IPS DF 19.7 (cell line): Measurements from ENCODE around the gene PLA2G4E.

Source experiments
- DNase-seq: peaks from one replicate; pipeline ENCODE4 v3.0.0-alpha.2; 2013; ENCODE audit warnings: low read depth, low spot score

Gene PLA2G4E

DNA sequence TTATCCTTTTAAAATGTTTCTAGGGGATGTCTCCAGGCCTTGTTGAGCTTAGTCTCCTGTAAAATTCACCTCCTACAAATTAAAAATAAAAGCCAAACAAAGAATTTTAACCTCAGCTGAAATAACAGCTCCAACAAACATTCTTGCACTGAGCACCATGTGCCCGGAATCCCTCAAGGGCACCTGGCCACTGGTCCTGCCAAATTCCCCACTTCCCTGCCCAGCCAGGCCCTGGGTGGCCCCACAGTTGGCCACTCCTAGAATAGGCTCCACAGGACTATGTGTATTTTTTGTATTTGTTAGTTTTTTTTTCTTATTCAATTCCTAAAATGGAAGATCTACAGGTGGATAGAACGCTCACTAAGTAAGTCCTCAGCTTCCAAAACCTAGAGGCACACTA, 33.1 kb upstream of the PLA2G4E start:
- DNase-seq: no peak

DNA sequence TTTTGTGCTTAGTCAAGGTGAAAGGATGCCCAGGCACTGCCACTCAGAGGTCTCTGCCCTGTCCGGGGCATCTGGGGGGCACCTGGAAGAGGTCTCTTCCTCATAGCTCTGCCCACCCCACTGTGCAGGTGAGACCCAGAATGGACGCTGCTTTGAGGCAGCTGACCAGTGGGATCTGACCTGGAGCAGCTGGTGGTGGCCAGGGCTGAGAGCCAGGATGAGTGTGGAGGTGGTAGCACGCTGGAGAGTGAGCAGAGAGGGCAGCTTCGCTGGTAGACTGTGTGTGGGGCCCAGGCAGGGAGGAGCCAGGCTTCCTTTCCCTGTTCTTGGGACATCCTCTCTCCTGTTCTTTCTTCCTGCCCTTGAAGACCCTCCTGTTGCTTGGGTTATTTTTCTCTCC, 32.2 kb upstream of the PLA2G4E start:
- DNase-seq: no peak

DNA sequence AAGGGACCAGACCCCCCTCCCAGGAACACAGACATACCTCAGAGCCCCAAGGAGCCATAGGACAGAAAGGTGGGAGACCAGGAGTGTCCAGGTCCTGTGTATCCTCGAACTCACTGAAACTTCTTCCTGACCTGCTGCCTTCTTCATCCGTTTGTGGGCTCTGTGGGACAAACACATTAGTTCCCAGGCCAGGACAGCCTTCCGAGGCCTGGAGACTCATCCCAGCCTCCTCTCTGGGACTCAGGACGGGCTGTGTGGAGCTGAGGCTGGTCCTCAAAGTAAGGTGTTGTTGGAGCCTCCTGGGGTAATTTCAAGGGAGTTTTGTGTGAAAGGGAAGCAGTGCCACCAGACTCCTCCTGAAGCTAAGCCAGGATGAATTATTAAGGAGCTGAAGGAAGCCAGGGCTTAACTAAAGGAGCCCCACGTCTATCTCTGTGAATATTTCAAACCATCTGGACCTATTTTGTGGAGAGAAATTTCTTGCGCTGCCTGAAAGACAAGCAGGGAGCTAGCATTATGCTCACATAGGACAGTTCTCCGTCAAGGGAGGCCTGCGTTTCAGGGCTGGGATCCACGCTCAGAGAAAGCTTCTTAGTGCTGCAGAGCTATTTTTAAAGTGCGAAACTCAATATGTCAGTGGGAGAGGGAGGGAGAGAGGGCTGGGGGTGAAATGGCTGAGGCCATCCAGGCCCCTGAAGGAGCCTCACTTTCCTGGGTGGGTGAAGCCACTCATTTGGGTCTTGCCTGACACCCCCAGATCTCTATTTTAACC, 29.8 kb upstream of the PLA2G4E start:
- DNase-seq: no peak

DNA sequence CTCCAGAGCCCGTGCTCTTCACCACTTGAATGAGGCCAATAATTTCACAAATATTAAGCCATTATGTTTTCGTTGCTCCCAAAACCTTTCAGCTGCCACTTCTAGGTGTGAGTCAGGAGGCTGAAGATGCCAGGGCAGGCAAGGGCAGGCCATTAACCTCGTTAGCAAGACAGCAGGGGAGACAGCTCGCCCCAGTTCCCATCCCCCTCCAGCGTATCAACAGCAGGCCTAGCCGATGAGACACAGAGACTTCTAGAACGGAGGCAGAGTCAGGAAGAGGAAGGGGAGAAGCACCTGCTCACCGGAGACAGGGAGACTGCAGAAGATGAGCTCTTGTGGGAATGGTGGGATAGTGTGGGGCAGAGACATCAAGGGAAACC, 28.0 kb upstream of the PLA2G4E start:
- DNase-seq: no peak

DNA sequence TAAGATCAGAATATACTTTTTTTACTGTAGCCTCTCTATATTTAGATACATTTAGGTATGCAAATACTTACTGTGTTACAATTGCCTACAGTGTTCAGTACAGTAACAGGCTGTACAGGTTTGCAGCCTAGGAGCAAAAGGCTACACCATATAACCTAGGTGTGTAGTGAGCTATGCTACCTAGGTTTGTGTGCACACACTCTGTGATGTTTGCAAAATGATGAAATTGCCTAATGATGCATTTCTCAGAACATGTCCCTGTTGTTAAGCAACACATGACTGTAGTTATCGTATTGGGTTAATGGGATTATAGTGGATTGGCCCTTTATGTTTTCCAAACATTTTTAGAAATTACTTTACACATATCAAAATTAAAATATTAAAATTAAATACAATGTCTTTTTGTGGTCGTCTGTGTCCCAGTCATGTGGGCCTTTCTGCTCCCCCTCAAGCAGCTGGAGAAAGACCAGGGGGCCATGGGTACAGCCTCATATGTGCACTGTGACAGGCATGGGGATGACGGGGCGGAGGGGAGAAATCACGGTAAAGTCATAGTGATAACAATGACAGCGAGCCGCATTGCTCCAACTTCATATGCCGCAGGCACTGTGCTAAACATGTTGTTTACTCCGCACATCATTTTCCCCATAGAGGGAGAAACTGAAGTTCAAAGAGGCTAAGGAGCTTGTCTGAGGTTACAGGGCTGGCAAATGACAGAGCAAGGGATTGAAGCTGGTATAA, 27.4 kb upstream of the PLA2G4E start:
- no peak for DNase-seq

DNA sequence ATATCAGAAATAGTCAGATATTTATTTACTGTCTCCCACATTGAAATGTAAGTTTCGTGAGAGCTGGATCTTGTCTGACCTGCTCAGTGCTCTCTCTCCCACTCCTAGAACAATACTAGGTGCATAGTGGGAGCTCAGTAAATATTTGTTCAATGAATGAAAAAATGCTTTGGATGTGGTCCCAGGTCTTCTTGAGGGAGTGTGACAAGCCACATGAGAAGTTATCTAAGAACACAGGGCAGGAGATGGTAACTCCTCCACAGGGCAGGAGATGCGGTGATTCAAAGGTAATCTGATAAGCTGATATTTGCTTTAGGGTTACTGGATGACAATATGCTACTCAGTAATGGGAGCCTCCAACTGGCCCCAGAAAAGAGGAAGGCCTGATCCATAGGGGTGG, 25.8 kb upstream of the PLA2G4E start:
- no peak for DNase-seq

DNA sequence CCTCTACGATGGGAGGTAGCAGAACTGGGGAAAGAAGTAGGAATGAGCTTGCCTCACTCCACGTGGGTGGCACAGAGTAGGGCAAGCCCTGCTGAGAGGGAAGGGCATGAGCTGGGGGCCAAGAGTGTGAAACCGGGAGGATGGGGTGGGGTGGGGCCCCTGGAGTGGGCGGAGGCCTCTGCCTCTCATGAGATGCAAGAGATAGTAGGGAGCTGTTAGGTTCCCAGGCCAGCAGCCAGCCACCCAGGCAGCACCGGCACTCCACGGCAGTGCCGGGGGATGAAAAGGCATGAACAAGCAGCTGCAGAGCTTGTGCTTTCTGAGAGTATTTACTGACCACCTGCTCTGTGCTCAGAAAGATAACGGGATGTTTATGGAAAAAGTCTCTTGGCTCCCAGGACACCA, 24.4 kb upstream of the PLA2G4E start:
- DNase-seq: no peak

DNA sequence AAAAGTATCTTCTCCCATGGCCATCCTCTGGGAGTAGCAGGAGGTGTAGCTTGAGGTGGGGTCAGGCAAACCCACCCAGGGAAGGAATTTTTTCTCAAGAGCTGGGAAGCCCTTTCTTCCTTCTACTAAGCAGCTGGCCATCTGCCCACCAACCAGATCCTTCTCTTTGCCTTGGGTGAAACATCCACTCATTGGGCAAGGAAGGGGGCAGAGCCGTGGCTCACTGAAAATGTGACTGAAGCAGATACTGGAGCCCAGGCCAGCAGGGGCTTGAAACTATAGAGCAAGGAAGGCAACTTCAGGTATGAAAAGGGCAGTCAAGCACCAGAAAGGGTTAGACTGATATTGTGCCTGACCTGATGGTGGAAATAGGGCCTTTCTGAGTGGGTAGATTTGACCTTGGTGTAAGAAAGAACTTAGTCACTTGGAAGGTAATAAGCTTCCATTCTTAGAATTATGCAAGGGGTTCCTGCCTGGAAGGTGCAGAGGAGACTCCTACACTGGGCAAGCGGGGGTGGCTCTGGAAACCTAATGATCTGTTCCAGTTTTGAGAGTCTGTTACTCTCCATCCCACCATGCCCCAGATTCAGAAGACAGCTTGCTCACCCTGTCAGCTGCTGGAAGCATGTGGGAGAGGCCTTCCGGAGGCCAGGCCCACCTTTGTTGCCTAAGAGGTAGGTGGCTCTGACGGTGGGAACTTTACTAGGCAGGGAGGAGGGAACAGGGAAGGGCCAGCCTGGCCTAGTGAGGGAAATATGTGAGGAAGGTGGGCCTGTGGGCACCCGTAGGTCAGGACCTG, 22.0 kb upstream of the PLA2G4E start:
- no peak for DNase-seq

DNA sequence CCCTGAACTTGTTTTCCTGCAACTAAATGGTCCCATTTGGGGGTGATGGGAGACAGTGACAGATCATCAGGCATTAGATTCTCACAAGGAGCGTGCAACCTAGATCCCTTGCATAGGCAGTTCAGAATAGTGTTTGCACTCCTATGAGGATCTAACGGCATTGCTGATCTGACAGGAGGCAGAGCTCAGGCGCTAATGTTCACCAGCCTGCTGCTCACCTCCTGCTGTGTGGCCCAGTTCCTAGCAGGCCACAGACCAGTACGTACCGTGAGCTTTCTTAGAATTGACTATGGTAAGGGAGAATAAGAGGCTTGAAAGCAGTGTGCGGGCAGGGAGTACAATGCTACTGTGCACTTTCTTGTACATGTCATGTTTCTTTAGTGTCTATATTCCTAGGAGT, 17.6 kb upstream of the PLA2G4E start:
- no peak for DNase-seq

DNA sequence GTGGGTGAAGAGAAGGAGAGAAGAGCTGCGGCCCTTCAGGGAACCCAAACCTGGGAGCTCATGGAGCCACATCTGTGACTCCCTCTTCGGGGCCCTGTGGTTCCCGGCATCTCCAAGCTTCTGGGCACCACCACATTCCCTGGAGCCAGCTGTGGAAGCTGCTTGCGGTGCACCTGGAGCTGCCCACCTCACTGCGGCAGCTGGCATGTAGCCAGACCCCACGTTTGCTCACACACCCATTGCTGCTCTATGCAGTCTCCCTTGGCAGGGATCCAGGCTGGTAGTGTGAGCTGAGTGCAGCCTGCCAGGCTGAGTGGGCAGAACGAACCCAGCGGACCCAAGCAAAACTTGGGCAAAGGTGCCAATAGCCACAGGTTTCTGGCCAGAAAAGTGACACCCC, 16.8 kb upstream of the PLA2G4E start:
- DNase-seq: no peak

DNA sequence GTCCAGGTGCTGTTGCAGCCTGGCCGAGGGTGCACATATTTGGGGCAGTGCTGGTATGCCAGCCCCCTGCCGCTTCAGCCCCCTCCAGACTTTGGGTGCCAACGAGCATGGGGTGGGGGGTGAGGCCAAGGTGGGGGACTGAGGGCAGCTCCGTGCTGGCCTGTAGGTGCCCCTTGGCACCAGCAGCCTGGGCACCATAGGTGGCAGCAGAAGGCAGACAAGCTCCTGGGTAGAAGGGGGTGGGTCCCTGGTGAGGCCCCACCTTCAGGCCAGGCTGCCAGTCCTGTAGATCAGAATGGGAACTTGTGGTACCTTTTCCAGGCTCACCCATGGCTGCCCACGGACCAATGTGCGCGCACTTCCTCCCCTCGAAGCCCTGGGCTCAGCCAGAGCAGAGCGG, 16.1 kb upstream of the PLA2G4E start:
- DNase-seq: no peak

DNA sequence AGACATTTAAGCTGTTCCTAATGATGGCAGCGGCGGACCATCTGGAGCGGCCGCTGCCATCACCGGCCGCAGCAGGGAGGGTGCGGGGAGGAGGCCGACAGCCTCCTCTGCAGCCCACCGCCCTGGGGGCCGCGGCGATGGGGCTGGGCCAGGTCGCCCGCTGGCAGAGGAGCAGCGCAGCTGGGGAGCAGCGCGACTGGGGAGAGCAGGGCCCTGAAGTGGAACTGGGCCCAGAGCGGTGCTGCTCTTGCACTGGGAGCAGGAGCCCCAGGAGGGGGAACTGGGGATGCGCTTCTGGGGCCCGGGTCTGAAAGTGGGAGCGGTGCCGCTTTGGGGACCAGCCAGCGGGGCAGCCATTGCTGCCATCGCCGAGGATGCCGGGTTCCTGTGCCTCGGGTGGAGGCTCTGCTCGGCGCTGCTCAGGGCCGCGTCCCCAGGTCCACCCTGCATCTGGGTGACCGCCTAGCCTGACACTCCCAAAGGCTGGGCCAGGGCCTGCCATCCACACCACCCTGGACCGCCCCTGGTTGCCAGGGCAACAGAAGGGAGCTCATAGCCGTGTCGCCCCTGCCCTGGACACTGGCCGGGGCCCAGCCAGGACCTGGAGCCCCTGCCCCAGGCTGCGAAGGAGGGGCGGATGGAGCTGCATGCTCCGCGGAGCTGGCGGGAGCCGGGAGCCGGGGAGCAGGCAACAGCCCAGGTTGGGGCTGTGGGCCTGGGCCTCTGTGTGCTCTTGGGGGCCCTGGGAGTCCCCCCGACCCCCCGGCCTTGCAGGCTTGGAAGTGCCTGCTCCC, 15.5 kb upstream of the PLA2G4E start:
- DNase-seq: no peak

DNA sequence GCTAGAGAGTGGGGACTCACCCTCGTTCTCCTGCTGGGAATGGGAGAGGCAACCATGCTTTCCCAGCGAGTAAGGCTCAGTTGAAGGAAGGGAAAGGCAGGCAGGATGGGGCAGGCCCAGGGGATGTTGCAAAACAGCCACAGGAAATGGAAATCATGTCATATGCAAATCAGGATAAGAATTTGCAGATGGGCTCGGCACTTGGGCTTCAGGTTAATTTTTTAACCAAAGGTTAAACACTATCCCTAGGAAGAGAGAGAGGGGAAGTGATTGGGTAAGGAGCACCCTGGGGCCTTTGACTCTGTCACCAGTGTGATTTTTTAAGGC, 14.6 kb upstream of the PLA2G4E start:
- DNase-seq: no peak

DNA sequence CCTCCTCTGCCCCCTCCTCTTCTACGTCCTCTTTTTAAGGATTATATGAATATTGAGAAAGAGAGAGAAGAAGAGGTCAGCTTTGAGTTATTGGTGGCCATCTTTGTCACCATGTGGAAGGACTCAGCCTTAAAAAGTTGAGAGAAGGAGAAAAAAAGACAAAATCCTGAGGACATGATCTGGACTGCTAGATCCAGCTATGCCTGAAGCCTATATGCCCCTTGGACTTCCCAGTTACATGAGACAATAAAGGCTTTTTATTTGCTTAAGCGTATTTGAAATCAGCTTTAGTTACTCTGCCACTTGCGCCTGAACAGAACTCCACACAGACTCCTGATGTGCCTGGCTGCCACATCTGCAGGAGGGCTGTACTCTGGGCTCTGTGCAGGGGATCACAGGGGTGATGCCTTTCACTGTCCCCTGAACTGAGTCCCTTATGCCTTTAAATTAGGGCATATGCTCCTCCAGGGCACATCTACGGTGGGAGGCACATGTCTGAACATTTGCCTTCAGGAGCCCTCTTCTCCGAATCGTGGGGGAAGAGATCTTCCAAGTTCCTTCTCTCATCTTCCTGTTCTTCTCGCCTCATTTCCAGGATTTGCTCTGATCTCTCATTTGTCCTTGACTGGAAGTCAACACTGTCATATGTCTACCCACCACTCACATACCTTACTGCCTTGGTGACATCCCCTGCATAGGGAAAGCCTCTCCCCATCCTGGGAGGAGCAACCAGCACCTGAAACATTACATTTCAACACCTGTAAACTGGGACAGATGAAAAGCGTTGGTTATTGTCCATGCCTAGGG, 14.0 kb upstream of the PLA2G4E start:
- DNase-seq: no peak

DNA sequence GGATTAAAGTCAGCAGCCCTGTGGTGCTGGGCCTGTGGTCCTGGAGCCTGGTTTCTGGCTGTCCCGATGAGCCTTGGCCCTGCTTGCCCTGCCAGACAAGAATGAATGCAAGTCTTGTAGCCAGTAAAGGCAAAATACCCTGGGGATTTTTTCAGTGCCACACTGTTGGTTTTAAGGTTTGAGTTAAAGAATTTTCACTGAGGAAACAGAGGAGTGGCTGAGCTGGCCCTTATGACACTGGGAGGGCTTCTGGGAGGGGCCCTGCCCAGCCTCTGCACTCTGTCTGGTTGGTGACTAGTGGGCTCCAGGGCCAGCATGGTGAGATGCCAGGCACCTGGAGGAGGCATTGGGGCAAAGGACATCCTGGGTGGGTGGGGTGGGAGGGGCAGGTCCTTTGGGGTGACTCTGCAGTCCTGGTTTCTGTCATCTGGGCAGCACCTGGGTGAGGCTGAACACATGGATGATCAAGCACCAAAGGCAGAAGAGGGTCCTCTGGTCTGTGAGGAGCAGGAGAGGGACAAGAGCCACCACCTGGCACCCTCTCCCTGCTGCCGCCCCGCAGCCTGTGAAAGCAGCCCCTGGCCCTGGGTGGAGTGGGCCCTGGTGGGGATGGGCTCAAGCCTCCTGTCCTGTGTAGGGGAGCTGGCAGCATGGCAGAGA, 12.5 kb upstream of the PLA2G4E start:
- DNase-seq: no peak

DNA sequence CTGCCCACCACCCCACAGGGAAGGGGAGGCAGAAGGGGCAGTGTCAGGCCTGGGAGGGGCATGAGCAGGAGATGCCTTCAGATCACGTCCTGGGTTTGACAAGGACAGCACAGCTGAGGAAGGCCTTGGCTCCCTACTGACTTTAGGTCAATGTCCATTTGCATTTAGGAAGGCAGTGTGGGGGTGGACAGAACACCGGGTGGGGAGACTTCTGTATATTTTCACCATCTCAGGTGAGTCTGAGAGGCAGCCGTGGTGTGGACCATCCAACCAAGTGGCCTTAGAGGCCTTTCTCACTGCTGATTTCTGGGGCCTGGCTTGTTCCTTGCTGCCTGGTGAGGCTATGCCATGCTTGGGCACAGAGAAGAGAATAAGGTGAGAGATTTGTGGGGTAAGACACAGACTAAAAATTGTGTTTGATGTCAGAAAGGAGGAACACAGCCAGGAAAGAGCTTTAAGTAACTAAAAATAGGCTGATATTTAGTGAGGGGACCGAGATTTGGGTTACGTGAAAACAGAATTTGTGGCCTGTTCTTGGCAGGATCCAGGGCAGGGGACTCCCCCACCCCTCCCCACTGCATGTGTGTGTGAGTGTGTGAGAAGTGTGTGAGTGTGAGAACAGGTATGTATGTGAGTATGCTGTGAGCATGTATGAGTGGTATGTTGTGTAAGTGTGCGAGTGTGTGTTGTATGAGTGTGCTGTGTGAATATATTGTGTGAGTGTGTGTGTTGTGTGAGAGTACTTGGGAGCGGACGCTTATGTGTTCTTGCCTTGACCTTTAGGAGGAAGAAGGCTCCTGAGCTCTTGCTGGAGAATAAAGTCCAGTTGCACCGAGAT, 11.8 kb upstream of the PLA2G4E start:
- DNase-seq: no peak

DNA sequence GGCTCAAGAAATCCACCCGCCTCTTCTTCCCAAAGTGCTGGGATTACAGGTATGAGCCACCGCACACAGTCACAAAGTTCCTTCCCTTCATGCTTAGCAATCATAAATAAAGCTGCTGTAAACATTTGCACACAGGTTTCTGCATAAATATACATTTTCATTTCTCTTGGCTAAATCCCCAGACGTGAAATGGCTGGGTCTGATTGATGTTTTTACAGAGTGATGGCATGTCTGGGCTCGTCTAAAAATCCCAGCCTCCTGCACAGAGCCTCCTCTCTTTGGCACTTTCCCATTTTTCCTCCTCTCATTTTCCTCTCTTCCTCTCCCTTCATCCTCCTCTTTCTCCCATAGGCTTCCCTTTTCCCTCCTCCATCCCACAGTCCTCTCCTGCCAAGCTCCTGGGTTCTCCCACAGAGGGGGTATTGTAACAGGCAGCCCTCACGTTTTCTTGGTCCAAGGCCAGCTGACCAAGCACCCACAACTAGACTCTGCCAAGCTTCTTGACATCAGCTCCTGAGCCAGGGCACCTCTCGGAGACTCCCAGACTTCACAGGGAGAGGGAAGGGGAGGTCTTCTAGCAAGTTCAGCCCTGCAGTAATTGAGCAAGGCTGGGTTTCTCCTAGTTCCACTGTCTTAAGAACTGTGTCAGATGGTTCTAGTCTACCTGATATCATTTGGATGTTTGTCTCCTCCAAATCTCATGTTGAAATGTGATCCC, 10.5 kb upstream of the PLA2G4E start:
- DNase-seq: no peak

DNA sequence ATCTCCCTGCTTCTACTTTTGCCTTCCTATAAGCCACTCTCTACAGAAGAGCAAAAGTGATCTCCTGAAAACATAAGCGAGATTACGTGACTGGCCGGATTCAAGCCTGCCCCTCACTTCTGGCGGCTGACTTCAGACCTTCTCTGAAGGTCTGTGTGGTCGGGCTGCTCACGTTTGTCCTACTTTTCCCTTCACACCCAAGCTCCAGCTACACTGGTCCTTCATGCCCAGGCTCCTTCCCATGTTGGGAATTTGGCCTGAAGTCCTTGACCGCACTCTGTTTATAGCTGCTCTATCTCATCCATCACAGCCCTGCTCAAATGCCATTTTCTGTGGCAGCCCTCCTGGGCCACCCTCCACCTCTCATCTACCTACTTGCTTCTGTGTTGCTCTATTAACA, 6.7 kb upstream of the PLA2G4E start:
- no peak for DNase-seq

DNA sequence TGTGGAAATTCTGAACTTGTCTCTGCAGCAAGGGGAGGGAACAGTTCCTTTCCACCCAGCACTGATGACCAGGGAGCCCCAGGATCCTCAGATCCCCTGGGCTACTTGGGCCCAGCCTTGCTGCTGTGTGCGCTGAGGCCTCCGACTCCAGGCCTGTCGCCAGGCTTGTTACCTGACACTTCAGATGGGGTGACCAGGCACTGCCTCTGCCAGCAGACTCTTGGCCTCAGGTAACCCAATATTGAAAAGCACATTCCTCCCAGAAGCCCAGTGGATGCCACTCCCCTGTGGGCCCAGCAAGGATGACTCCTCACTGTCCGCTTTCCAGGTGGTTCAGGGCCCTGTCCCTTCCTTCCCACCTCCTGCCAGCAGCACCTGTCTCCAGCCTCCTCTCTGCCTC, 3.5 kb upstream of the PLA2G4E start:
- no peak for DNase-seq
